Ishikawa (cell line): Measurements from ENCODE around the gene ATAD2B.

Experiments
- CEBPB ChIP-seq: IDR thresholded peaks from 2 replicates; pipeline ENCODE4 v1.6.1; 2012
- CREB1 ChIP-seq: IDR thresholded peaks from 2 replicates; pipeline ENCODE4 v1.6.1; 2012; ENCODE audit warnings: low read depth
- EGR1 ChIP-seq: IDR thresholded peaks from 2 replicates; pipeline ENCODE4 v1.6.1; 2012
- EP300 ChIP-seq: IDR thresholded peaks from 2 replicates; pipeline ENCODE4 v1.6.1; 2012; ENCODE audit warnings: borderline replicate concordance
- FOXM1 ChIP-seq: IDR thresholded peaks from 2 replicates; pipeline ENCODE4 v1.6.1; 2012; ENCODE audit warnings: low read depth, borderline replicate concordance
- MAX ChIP-seq: IDR thresholded peaks from 2 replicates; pipeline ENCODE4 v1.6.1; 2012
- NFIC ChIP-seq: IDR thresholded peaks from 2 replicates; pipeline ENCODE4 v1.6.1; 2012
- RAD21 ChIP-seq: IDR thresholded peaks from 2 replicates; pipeline ENCODE4 v1.6.1; 2012; ENCODE audit warnings: low read depth
- REST ChIP-seq: IDR thresholded peaks from 2 replicates; pipeline ENCODE4 v1.6.1; 2012; ENCODE audit warnings: low read depth, mild to moderate bottlenecking
- TAF1 ChIP-seq: IDR thresholded peaks from 2 replicates; pipeline ENCODE4 v1.6.1; 2012; ENCODE audit warnings: low read depth, mild to moderate bottlenecking
- TCF12 ChIP-seq: IDR thresholded peaks from 2 replicates; pipeline ENCODE4 v1.6.1; 2012; ENCODE audit warnings: low read depth
- TEAD4 ChIP-seq: IDR thresholded peaks from 2 replicates; pipeline ENCODE4 v1.6.1; 2012
- USF1 ChIP-seq: IDR thresholded peaks from 2 replicates; pipeline ENCODE4 v1.6.1; 2012
- YY1 ChIP-seq: IDR thresholded peaks from 2 replicates; pipeline ENCODE4 v1.6.1; 2012; ENCODE audit warnings: low read depth
- ZBTB7A ChIP-seq: IDR thresholded peaks from 2 replicates; pipeline ENCODE4 v1.6.1; 2012; ENCODE audit warnings: low read depth

The ATAD2B gene

GRCh38 chr2:23707096-23707495, 219.8 kb downstream of the ATAD2B start:
- TF ChIP-seq REST (no peak), NFIC (no peak), FOXM1 (no peak), MAX (no peak), CEBPB (no peak), EGR1 (no peak), TAF1 (no peak), ZBTB7A (no peak)

GRCh38 chr2:23706613-23707078, 220.3 kb downstream of the ATAD2B start:
- TF ChIP-seq EP300 (no peak), RAD21 (no peak), CREB1 (no peak), ZBTB7A (no peak), YY1 (no peak), REST (no peak), MAX (no peak), CEBPB (no peak)

GRCh38 chr2:23705771-23706612, 220.9 kb downstream of the ATAD2B start:
- TF ChIP-seq EP300 (no peak), MAX (no peak), CREB1 (no peak)

GRCh38 chr2:23703583-23704385, 223.1 kb downstream of the ATAD2B start:
- TF ChIP-seq TAF1 (no peak), NFIC (no peak)

- TF ChIP-seq TEAD4 (no peak), ZBTB7A (no peak), FOXM1 (no peak), YY1 (no peak), REST (no peak), RAD21 (no peak), EP300 (no peak), CEBPB (no peak), TCF12 (no peak), NFIC (no peak), MAX (no peak), USF1 (no peak), TAF1 (no peak), CREB1 (no peak), EGR1 (no peak)
Observed at GRCh38 chr2:23703037-23703582, 223.8 kb downstream of the ATAD2B start.
